HEK293 (cell line): Measurements from ENCODE around the gene RLF.

Source experiments
- CTCF ChIP-seq: fragments of 450-650 bp; formaldehyde crosslinking; IDR thresholded peaks from 2 replicates; pipeline ENCODE4 v1.5.1; 2016; ENCODE audit warnings: missing biosample characterization, missing genetic modification characterization
- MEIS1 ChIP-seq: sonication (generic); formaldehyde crosslinking; IDR thresholded peaks from 2 replicates; pipeline ENCODE4 v1.8.1; 2022; ENCODE audit warnings: missing genetic modification reagents, mild to moderate bottlenecking, borderline replicate concordance
- MYNN ChIP-seq: fragments of 450-650 bp; formaldehyde crosslinking; IDR thresholded peaks from 2 replicates; pipeline ENCODE4 v1.5.1; 2016; ENCODE audit warnings: missing biosample characterization, missing genetic modification characterization, borderline replicate concordance
- SP7 ChIP-seq: fragments of 450-650 bp; formaldehyde crosslinking; IDR thresholded peaks from 2 replicates; pipeline ENCODE4 v1.5.1; 2016; ENCODE audit warnings: missing biosample characterization, missing genetic modification characterization
- ZBTB1 ChIP-seq: fragments of 450-650 bp; formaldehyde crosslinking; IDR thresholded peaks from 2 replicates; pipeline ENCODE4 v1.5.1; 2016; ENCODE audit warnings: missing biosample characterization, missing genetic modification characterization
- ZBTB10 ChIP-seq: fragments of 450-650 bp; formaldehyde crosslinking; IDR thresholded peaks from 2 replicates; pipeline ENCODE4 v1.5.1; 2016; ENCODE audit warnings: missing biosample characterization, missing genetic modification characterization
- ZBTB8A ChIP-seq: fragments of 450-650 bp; formaldehyde crosslinking; IDR thresholded peaks from 2 replicates; pipeline ENCODE4 v1.5.1; 2016; ENCODE audit warnings: missing biosample characterization, missing genetic modification characterization
- ZFP3 ChIP-seq: fragments of 450-650 bp; formaldehyde crosslinking; IDR thresholded peaks from 2 replicates; pipeline ENCODE4 v1.5.1; 2016; ENCODE audit warnings: low read depth, missing biosample characterization, missing genetic modification characterization
- ZIC2 ChIP-seq: fragments of 450-650 bp; formaldehyde crosslinking; IDR thresholded peaks from 2 replicates; pipeline ENCODE4 v1.5.1; 2016; ENCODE audit warnings: missing biosample characterization, missing genetic modification characterization
- ZNF114 ChIP-seq: fragments of 450-650 bp; formaldehyde crosslinking; IDR thresholded peaks from 2 replicates; pipeline ENCODE4 v1.5.0; 2017; ENCODE audit warnings: missing biosample characterization, missing genetic modification characterization
- ZNF146 ChIP-seq: fragments of 450-650 bp; formaldehyde crosslinking; IDR thresholded peaks from 2 replicates; pipeline ENCODE4 v1.5.1; 2016; ENCODE audit warnings: missing biosample characterization, missing genetic modification characterization
- ZNF24 ChIP-seq: fragments of 450-650 bp; formaldehyde crosslinking; IDR thresholded peaks from 2 replicates; pipeline ENCODE4 v1.5.1; 2016; ENCODE audit warnings: missing biosample characterization, missing genetic modification characterization
- ZNF302 ChIP-seq: fragments of 450-650 bp; formaldehyde crosslinking; IDR thresholded peaks from 2 replicates; pipeline ENCODE4 v1.5.1; 2016; ENCODE audit warnings: missing biosample characterization, missing genetic modification characterization, low read depth
- ZNF311 ChIP-seq: fragments of 450-650 bp; formaldehyde crosslinking; IDR thresholded peaks from 2 replicates; pipeline ENCODE4 v1.5.1; 2017; ENCODE audit warnings: missing biosample characterization, missing genetic modification characterization, borderline replicate concordance
- ZNF341 ChIP-seq: fragments of 450-650 bp; formaldehyde crosslinking; IDR thresholded peaks from 2 replicates; pipeline ENCODE4; 2016; ENCODE audit warnings: low read depth, missing biosample characterization, missing genetic modification characterization
- ZNF350 ChIP-seq: fragments of 450-650 bp; formaldehyde crosslinking; IDR thresholded peaks from 2 replicates; pipeline ENCODE4 v1.5.0; 2017; ENCODE audit warnings: missing biosample characterization, mild to moderate bottlenecking, missing genetic modification characterization
- ZNF366 ChIP-seq: fragments of 450-650 bp; formaldehyde crosslinking; conservative IDR thresholded peaks from 2 replicates; pipeline ENCODE4 v1.5.1; 2016; ENCODE audit warnings: missing biosample characterization, missing genetic modification characterization
- ZNF510 ChIP-seq: fragments of 450-650 bp; formaldehyde crosslinking; IDR thresholded peaks from 2 replicates; pipeline ENCODE4 v1.5.1; 2018; ENCODE audit warnings: mild to moderate bottlenecking, missing genetic modification characterization, missing biosample characterization; ENCODE audit not compliant: insufficient replicate concordance
- ZNF558 ChIP-seq: fragments of 450-650 bp; formaldehyde crosslinking; IDR thresholded peaks from 2 replicates; pipeline ENCODE4 v1.5.1; 2016; ENCODE audit warnings: missing biosample characterization, missing genetic modification characterization
- ZNF561 ChIP-seq: fragments of 450-650 bp; IDR thresholded peaks from 2 replicates; pipeline ENCODE4 v1.5.1; 2018; ENCODE audit warnings: missing biosample characterization, missing genetic modification characterization, borderline replicate concordance
- ZNF639 ChIP-seq: fragments of 450-650 bp; formaldehyde crosslinking; IDR thresholded peaks from 2 replicates; pipeline ENCODE4 v1.5.1; 2016; ENCODE audit warnings: missing biosample characterization, missing genetic modification characterization
- ZNF654 ChIP-seq: fragments of 450-650 bp; formaldehyde crosslinking; IDR thresholded peaks from 2 replicates; pipeline ENCODE4 v1.5.1; 2016; ENCODE audit warnings: low read depth, missing biosample characterization, missing genetic modification characterization
- ZNF768 ChIP-seq: fragments of 450-650 bp; formaldehyde crosslinking; IDR thresholded peaks from 2 replicates; pipeline ENCODE4 v1.5.1; 2018; ENCODE audit warnings: missing biosample characterization, mild to moderate bottlenecking, missing genetic modification characterization
- ZNF776 ChIP-seq: fragments of 450-650 bp; formaldehyde crosslinking; IDR thresholded peaks from 2 replicates; pipeline ENCODE4 v1.5.0; 2017; ENCODE audit warnings: missing biosample characterization, missing genetic modification characterization, borderline replicate concordance
- ZNF791 ChIP-seq: fragments of 450-650 bp; formaldehyde crosslinking; IDR thresholded peaks from 2 replicates; pipeline ENCODE4 v1.5.1; 2016; ENCODE audit warnings: missing biosample characterization, missing genetic modification characterization
- ZNF830 ChIP-seq: fragments of 450-650 bp; IDR thresholded peaks from 2 replicates; pipeline ENCODE4 v1.5.0; 2018; ENCODE audit warnings: missing biosample characterization, missing genetic modification characterization, low read depth, mild to moderate bottlenecking, moderate library complexity
- ZSCAN30 ChIP-seq: fragments of 450-650 bp; IDR thresholded peaks from 2 replicates; pipeline ENCODE4 v1.5.1; 2018; ENCODE audit warnings: missing biosample characterization, mild to moderate bottlenecking, missing genetic modification characterization, moderate library complexity
- ZXDB ChIP-seq: fragments of 450-650 bp; formaldehyde crosslinking; IDR thresholded peaks from 2 replicates; pipeline ENCODE4 v1.5.1; 2016; ENCODE audit warnings: missing biosample characterization, missing genetic modification characterization
- TF ChIP-seq, protein P1 (sequence below): fragments of 450-650 bp; formaldehyde crosslinking; IDR thresholded peaks from 2 replicates; pipeline ENCODE4 v1.5.1; 2016; ENCODE audit warnings: missing biosample characterization, missing genetic modification characterization
- TF ChIP-seq, protein P2 (sequence below): fragments of 450-650 bp; formaldehyde crosslinking; optimal IDR thresholded peaks from 2 replicates; pipeline ENCODE3; 2016; ENCODE audit warnings: missing biosample characterization, mild to moderate bottlenecking, missing genetic modification characterization
- TF ChIP-seq, protein P3 (sequence below): fragments of 450-650 bp; formaldehyde crosslinking; IDR thresholded peaks from 2 replicates; pipeline ENCODE4 v1.5.1; 2016; ENCODE audit warnings: missing biosample characterization, missing genetic modification characterization
- TF ChIP-seq, protein P4 (sequence below): fragments of 450-650 bp; formaldehyde crosslinking; IDR thresholded peaks from 2 replicates; pipeline ENCODE4 v1.5.1; 2016; ENCODE audit warnings: missing biosample characterization, missing genetic modification characterization

The RLF gene

DNA sequence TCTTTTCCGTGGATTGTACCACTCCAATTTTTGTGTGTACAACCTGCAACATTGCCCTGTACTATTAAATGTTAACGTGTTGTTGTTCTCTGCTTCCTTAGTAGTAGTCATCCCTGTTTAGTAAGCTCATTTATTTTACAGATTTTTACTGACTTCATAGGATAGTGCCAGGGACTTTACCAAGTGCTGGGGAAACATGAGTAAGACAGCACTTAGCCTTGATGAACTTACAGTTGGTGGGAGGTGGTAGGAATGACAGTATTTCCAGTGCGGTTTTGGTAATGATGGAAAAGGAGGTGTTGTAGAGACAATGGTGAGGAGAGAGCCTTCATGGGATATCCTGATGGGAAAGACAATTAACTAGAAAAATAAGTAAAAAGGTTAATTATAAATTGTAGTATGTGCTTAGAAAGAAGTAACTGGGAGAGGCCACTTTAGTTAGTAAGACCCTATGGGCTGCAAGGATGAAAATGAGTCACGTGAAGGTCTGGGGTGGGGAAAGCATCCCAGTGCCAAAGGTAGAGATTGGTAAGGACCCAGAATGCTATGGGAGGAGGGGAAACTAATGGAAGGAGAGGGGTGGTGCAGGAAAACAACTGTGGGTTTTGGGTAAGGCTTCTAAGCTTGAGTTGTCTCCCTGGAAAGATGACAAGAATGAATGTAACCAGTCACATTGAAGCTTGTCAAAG, 1.7 kb downstream of the RLF start (continued):
- TF ChIP-seq ZNF639 (tag by site-specific recombination) = no peak
- no peak for TF ChIP-seq ZXDB (tag by site-specific recombination)
- TF ChIP-seq ZNF114 (tag by site-specific recombination) = no peak
- TF ChIP-seq ZNF350 (tag by site-specific recombination) = no peak
- no peak for TF ChIP-seq ZNF311
- TF ChIP-seq, protein P1, sequence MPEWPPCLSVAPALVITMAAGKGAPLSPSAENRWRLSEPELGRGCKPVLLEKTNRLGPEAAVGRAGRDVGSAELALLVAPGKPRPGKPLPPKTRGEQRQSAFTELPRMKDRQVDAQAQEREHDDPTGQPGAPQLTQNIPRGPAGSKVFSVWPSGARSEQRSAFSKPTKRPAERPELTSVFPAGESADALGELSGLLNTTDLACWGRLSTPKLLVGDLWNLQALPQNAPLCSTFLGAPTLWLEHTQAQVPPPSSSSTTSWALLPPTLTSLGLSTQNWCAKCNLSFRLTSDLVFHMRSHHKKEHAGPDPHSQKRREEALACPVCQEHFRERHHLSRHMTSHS (tag by site-specific recombination) = no peak
- TF ChIP-seq ZBTB10 (tag by site-specific recombination) = no peak
- TF ChIP-seq ZNF558 (tag by site-specific recombination) = no peak
- no peak for TF ChIP-seq ZNF302 (tag by site-specific recombination)
- TF ChIP-seq CTCF (tag by site-specific recombination) = no peak
- no peak for TF ChIP-seq ZFP3 (tag by site-specific recombination)
- peak; percentile 57 for TF ChIP-seq ZNF366 (tag by site-specific recombination)
- TF ChIP-seq ZNF561 (tag by site-specific recombination) = no peak
- no peak for TF ChIP-seq MYNN
- TF ChIP-seq ZNF146 (tag by site-specific recombination) = no peak
- TF ChIP-seq, protein P2, sequence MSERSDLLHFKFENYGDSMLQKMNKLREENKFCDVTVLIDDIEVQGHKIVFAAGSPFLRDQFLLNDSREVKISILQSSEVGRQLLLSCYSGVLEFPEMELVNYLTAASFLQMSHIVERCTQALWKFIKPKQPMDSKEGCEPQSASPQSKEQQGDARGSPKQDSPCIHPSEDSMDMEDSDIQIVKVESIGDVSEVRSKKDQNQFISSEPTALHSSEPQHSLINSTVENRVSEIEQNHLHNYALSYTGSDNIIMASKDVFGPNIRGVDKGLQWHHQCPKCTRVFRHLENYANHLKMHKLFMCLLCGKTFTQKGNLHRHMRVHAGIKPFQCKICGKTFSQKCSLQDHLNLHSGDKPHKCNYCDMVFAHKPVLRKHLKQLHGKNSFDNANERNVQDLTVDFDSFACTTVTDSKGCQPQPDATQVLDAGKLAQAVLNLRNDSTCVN = no peak
- TF ChIP-seq, protein P3, sequence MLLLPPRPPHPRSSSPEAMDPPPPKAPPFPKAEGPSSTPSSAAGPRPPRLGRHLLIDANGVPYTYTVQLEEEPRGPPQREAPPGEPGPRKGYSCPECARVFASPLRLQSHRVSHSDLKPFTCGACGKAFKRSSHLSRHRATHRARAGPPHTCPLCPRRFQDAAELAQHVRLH (tag by site-specific recombination) = 0 out of 2 replicates have a peak, but pooled peaks have one; percentile 13
- TF ChIP-seq ZNF654 (tag by site-specific recombination) = no peak
- TF ChIP-seq ZNF24 (tag by site-specific recombination) = no peak
- TF ChIP-seq ZNF768 = no peak
- no peak for TF ChIP-seq ZBTB1 (tag by site-specific recombination)
- no peak for TF ChIP-seq ZSCAN30 (tag by site-specific recombination)
- TF ChIP-seq MEIS1 (CRISPR knock-in tag) = no peak
- no peak for TF ChIP-seq ZIC2 (tag by site-specific recombination)
- no peak for TF ChIP-seq ZBTB8A (tag by site-specific recombination)
- TF ChIP-seq ZNF791 (tag by site-specific recombination) = no peak
- TF ChIP-seq SP7 (tag by site-specific recombination) = no peak; the same call in 1 of the 2 replicates
- no peak for TF ChIP-seq ZNF776
- TF ChIP-seq ZNF510 (tag by site-specific recombination) = no peak
- TF ChIP-seq, protein P4, sequence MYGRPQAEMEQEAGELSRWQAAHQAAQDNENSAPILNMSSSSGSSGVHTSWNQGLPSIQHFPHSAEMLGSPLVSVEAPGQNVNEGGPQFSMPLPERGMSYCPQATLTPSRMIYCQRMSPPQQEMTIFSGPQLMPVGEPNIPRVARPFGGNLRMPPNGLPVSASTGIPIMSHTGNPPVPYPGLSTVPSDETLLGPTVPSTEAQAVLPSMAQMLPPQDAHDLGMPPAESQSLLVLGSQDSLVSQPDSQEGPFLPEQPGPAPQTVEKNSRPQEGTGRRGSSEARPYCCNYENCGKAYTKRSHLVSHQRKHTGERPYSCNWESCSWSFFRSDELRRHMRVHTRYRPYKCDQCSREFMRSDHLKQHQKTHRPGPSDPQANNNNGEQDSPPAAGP (tag by site-specific recombination) = no peak
- 0 out of 2 replicates have a peak, but pooled peaks have one; percentile 26 for TF ChIP-seq ZNF341 (tag by site-specific recombination)
- no peak for TF ChIP-seq ZNF830
